Left hindlimb (tissue), 1 donor: Measurements from ENCODE around the gene PTPN22.

Source experiments
- DNase-seq: peaks from one replicate; pipeline ENCODE4 v3.0.0-alpha.2; 2018

Gene PTPN22

GRCh38 chr1:113846391-113847035 is 25.0 kb downstream of the PTPN22 start:
- DNase-seq, result no peak

- no peak for DNase-seq
Observed at GRCh38 chr1:113836534-113836933, 35.0 kb downstream of the PTPN22 start.

- DNase-seq, result no peak
Observed at GRCh38 chr1:113835686-113836290, 35.7 kb downstream of the PTPN22 start.

- no peak for DNase-seq
Observed at GRCh38 chr1:113834716-113835115, 36.8 kb downstream of the PTPN22 start.

GRCh38 chr1:113830039-113830438 is 41.5 kb downstream of the PTPN22 start:
- no peak for DNase-seq

- DNase-seq, result no peak
Observed at GRCh38 chr1:113821916-113822315, 49.6 kb downstream of the PTPN22 start.

- DNase-seq, result no peak
Observed at GRCh38 chr1:113818578-113818977, 52.9 kb downstream of the PTPN22 start.

- no peak for DNase-seq
Observed at GRCh38 chr1:113813218-113813617, 58.3 kb downstream of the PTPN22 start.

- peak; percentile 45 for DNase-seq
Observed at GRCh38 chr1:113812661-113813135, 58.8 kb downstream of the PTPN22 start.

- DNase-seq, result peak; percentile 100
Observed at GRCh38 chr1:113811888-113812660, 59.4 kb downstream of the PTPN22 start, which contains the start of gene RSBN1. TSS of gene RSBN1 (minus strand) at chr1:113812476. CDS start at chr1:113812412, 64 bp downstream.

GRCh38 chr1:113811156-113811887 is 60.2 kb downstream of the PTPN22 start:
- peak; percentile 43 for DNase-seq

- no peak for DNase-seq
Observed at GRCh38 chr1:113809670-113810602, 61.6 kb downstream of the PTPN22 start.

GRCh38 chr1:113808450-113809195 is 62.9 kb downstream of the PTPN22 start:
- DNase-seq, result no peak

- no peak for DNase-seq
Observed at GRCh38 chr1:113805639-113806038, 65.9 kb downstream of the PTPN22 start.

- no peak for DNase-seq
Observed at GRCh38 chr1:113805256-113805531, 66.3 kb downstream of the PTPN22 start.

- no peak for DNase-seq
Observed at GRCh38 chr1:113804421-113805255, 66.9 kb downstream of the PTPN22 start.

- no peak for DNase-seq
Observed at GRCh38 chr1:113802367-113803007, 69.0 kb downstream of the PTPN22 start.

GRCh38 chr1:113800487-113800886 is 71.0 kb downstream of the PTPN22 start:
- DNase-seq, result no peak

- no peak for DNase-seq
Observed at GRCh38 chr1:113797472-113797871, 74.0 kb downstream of the PTPN22 start.
